HL-60 (cell line): ENCODE results near the gene NDEL1.

ENCODE experiments used
- CTCF ChIP-seq: IDR thresholded peaks from one replicate; pipeline ENCODE4 v1.5.1; 2011; ENCODE audit warnings: low read length, control low read depth, inconsistent platforms; ENCODE audit not compliant: insufficient read depth
- GABPA ChIP-seq: IDR thresholded peaks from 2 replicates; pipeline ENCODE4 v1.6.1; 2012; ENCODE audit warnings: low read depth
- POLR2AphosphoS5 ChIP-seq: IDR thresholded peaks from 2 replicates; pipeline ENCODE4 v1.6.1; 2012; ENCODE audit warnings: low read depth
- REST ChIP-seq: IDR thresholded peaks from 2 replicates; pipeline ENCODE4 v1.6.1; 2012; ENCODE audit warnings: low read depth; ENCODE audit not compliant: insufficient replicate concordance
- SPI1 ChIP-seq: IDR thresholded peaks from 2 replicates; pipeline ENCODE4 v1.6.1; 2012; ENCODE audit warnings: low read depth, mild to moderate bottlenecking, borderline replicate concordance

GRCh38 chr17:8413328-8413727, 22.4 kb upstream of the NDEL1 start:
- no peak for TF ChIP-seq CTCF
- no peak for TF ChIP-seq POLR2AphosphoS5
- no peak for TF ChIP-seq REST
- no peak for TF ChIP-seq GABPA
- TF ChIP-seq SPI1: no peak
